ENCODE measurements around the gene SERTAD3.
"Not testable (repeated sequence)": the region's sequence is repeated elsewhere in the genome, so short reads cannot be mapped to it uniquely, and the experiment has no call there.

The SERTAD3 gene

DNA sequence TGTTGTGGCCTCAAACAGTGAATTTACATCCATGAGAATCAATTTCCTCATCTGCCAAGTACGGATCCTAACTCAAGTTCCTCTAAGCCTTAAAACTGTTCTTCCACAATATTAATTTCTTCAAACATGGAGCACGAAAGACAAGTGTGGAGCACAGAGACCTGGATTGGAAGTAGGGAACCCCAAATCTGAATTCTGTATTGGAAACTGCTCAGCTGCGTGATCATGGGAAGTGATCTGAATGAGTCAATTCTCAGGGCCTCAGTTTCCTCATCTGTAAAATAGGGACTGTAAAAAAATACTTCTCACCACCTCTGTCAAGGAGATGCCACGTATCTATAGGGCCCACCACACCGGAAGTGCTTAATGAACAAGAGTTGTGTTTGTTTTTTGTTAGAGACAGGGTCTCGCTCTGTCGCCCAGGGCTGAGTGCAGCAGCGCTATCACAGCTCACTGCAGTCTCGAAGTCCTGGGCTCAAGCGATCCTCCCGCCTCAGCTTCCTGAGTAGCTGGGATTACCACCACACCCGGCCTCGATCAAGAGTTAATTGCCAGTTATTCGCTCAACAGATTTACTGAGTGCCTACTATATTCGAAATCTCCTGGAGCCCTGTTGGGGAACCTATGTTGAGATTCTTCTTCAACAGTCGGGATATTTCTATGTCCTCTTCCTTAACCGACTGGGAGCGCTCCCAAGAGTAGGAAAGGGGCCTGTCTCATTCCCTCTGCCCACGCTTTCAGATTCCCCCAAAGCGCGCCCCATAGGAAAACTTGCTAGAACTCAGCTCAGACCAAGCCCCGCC is 1.6 kb downstream of the SERTAD3 start:
- H3K27ac ChIP-seq: peak overlapping the region; percentile 96
- TF ChIP-seq CTCF (conservative IDR thresholded peaks at IDR 0.05; ENCODE audit: low read depth): no peak
- ChIA-PET CTCF (interaction anchor here (0.6 to 0.9 kb wide), 2 partner anchors 17 to 22 kb away, joined by 4 to 5 read pairs; partner anchors contain the start of gene SERTAD1), POLR2A (ENCODE audit: low non-redundant PET) (interaction anchor here (0.6 to 1.6 kb wide), 8 partner anchors 9 to 41 kb away, joined by 3 to 13 read pairs (median 4); partner anchors contain the start of gene SERTAD1)
- no peak for DNase-seq (ENCODE audit: low spot score)

DNA sequence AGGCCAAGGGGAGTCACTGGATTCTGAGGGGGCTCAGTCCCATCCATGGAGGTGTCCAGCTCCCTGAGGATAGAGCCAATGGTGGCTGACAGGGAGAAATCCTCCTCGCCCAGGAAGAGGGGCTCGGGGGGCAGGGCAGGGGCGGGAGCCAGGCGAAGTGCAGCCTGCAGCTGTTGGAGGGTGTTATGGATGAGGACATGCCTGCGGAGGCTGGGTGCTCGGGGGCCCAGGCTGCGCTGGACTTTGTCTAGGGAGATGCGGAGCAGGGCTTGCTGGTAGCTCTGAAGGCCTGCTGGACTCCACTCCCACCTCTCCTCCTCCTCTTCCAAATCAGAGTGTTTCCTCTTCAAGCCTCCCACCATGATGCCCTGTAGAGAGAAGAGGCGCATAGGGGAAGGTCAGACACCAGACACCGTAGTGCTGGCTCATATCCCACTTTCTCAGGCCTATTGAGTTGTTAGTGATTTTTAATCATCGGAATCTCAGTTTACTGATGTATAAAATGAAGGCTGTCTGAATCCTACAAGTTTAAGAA is 2.3 kb downstream of the SERTAD3 start:
- CTCF ChIA-PET: no interaction called here
- no peak for DNase-seq (ENCODE audit: low spot score)
- peak overlapping the region; percentile 23 for H3K27ac ChIP-seq
- no peak for TF ChIP-seq CTCF (conservative IDR thresholded peaks at IDR 0.05; ENCODE audit: low read depth)
- POLR2A ChIA-PET (ENCODE audit: low non-redundant PET): interaction anchor here (0.7 kb wide), 1 partner anchor 8 kb away, joined by 4 read pairs; no protein-coding TSS in a partner anchor

- no peak for TF ChIP-seq CTCF (conservative IDR thresholded peaks at IDR 0.05; ENCODE audit: low read depth)
- peak overlapping the region; percentile 44 for H3K27ac ChIP-seq
- no peak for DNase-seq (ENCODE audit: low spot score)
- CTCF ChIA-PET: interaction anchor here (0.7 to 1.2 kb wide), 2 partner anchors 64 to 280 kb away, joined by 3 to 4 read pairs; no protein-coding TSS in a partner anchor
- POLR2A ChIA-PET (ENCODE audit: low non-redundant PET): interaction anchor here (0.7 kb wide), 1 partner anchor 30 kb away, joined by 6 read pairs; no protein-coding TSS in a partner anchor
Observed at GRCh38 chr19:40438284-40438683, 5.9 kb downstream of the SERTAD3 start.

DNA sequence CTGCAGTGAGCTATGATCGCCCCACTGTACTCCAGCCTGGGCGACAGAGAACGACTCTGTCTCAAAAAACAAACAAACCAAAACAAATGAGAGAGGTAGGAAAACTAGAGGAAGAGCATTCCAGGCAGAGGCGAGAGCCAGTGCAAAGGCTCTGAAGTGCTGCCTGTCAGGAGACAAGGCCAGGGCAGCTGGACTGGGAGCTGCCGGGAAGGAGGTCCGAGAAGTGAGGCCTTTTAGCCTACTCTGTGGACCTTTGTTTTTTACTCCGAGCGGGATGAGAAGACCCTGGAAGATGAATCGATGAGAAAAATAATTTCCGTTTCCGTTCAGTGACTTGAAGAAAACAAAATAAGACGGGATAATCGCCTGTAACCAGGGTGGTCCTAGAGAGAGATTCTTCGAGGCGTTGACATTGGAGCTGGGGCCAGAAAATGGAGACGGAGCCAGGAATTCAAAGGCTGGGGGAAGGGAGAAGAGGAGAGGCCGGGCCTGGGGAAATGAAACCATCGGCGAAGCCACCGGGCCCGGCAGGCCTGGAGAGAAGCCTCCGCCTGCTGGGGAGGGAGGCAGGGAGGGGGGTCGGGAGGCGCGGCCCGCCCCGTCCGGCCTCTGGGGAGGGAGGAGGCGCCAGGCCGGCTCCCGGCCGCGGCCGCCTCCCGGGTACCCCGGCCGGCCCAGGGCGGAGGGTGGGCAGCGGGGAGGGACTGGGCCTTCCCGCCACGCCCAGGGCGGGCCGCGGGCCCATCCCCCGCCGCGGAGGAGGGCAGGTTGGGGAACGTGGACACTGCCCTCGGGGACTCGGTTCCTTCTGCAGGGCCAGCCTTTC is 10.5 kb downstream of the SERTAD3 start:
- ChIA-PET POLR2A (ENCODE audit: low non-redundant PET) (interaction anchor here (0.6 to 1.2 kb wide), 2 partner anchors 8 to 11 kb away, joined by 3 to 4 read pairs; no protein-coding TSS in a partner anchor), CTCF (interaction anchor here (0.7 to 1.0 kb wide), 2 partner anchors 9 to 367 kb away, joined by 4 read pairs; no protein-coding TSS in a partner anchor)
- peak; percentile 80 for DNase-seq (ENCODE audit: low spot score)
- no peak for TF ChIP-seq CTCF (conservative IDR thresholded peaks at IDR 0.05; ENCODE audit: low read depth)
- peak overlapping the region; percentile 96 for H3K27ac ChIP-seq

- peak overlapping the region; percentile 96 for H3K27ac ChIP-seq
- CTCF ChIA-PET: interaction anchor here (0.7 kb wide), 1 partner anchor 368 kb away, joined by 4 read pairs; no protein-coding TSS in a partner anchor
- DNase-seq (ENCODE audit: low spot score): not testable (repeated sequence)
- POLR2A ChIA-PET (ENCODE audit: low non-redundant PET): interaction anchor here (0.6 to 1.2 kb wide), 2 partner anchors 9 to 10 kb away, joined by 3 to 4 read pairs; no protein-coding TSS in a partner anchor
Observed at GRCh38 chr19:40432760-40433159, 11.4 kb downstream of the SERTAD3 start.

DNA sequence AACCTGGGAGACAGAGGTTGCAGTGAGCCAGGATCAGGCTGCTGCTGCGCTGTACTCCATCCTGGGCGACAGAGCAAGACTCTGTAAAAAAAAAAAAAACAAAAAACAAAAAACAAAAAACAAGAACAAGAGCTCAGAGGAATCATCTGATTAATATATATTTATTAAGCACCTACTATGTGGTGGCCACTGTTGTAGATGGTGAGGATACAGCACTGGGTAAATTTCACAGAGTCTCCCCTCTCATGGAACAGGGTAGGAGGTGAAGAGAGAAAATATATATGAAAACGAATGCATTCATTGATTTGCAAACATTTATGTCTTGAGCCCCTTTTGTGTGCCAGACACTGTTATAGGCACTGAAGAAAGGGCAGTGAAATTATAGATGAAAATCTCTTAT is 12.4 kb downstream of the SERTAD3 start:
- CTCF ChIA-PET: no interaction called here
- POLR2A ChIA-PET (ENCODE audit: low non-redundant PET): interaction anchor here (0.9 kb wide), 1 partner anchor 11 kb away, joined by 7 read pairs; no protein-coding TSS in a partner anchor
- peak overlapping the region; percentile 96 for H3K27ac ChIP-seq
- no peak for DNase-seq (ENCODE audit: low spot score)
- no peak for TF ChIP-seq CTCF (conservative IDR thresholded peaks at IDR 0.05; ENCODE audit: low read depth)

DNA sequence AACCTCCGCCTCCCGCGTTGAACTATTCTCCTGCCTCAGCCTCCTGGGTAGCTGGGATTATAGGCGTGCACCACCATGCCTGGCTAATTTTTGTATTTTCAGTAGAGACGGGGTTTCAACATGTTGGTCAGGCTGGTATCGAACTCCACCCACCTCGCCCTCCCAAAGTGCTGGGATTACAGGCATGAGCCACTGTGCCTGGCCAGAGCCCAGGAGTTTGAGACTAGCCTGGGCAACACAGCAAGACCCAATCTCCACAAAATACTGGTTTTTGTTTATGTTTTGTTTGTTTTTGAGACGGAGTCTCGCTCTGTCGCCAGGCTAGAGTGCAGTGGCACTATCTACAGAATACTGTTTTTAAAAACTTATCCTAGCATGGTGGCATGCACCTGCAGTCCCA is 13.9 kb downstream of the SERTAD3 start:
- POLR2A ChIA-PET (ENCODE audit: low non-redundant PET): interaction anchor here (0.6 kb wide), 1 partner anchor 27 kb away, joined by 7 read pairs; no protein-coding TSS in a partner anchor
- H3K27ac ChIP-seq; CTCF ChIA-PET; DNase-seq (ENCODE audit: low spot score): not testable (repeated sequence)

DNA sequence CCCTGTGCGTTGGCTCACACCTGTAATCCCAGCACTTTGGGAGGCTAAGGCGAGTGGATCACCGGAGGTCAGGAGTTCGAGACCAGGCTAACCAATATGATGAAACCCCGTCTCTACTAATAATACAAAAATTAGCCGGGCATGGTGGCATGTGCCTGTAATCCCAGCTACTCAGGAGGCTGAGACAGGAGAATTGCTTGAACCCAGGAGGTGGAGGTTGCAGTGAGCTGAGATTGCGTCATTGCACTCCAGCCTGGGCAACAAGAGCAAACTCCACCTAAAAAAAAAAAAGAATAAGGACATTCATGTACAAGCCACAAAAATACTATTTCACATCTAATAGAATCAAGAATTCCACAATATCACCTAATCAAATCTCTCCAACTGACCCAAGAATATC is 15.9 kb downstream of the SERTAD3 start:
- POLR2A ChIA-PET (ENCODE audit: low non-redundant PET): interaction anchor here (0.6 kb wide), 1 partner anchor 21 kb away, joined by 3 read pairs; no protein-coding TSS in a partner anchor
- 0 out of 2 replicates have a peak overlapping the region, but pooled peaks have one; percentile 99 for H3K27ac ChIP-seq
- DNase-seq (ENCODE audit: low spot score); CTCF ChIA-PET: not testable (repeated sequence)
